GM18519 (cell line): Measurements from ENCODE around the gene PSMB4.
"Not testable (repeated sequence)": the region's sequence is repeated elsewhere in the genome, so short reads cannot be mapped to it uniquely, and the experiment has no call there.

Experiments used
- ATAC-seq: cut with Tn5 transposase; IDR thresholded peaks from one replicate; pipeline ENCODE4 v1.9.1; 2021; ENCODE audit warnings: mild to moderate bottlenecking, moderate library complexity; ENCODE audit not compliant: unreplicated experiment, low FRiP score

The PSMB4 gene

DNA sequence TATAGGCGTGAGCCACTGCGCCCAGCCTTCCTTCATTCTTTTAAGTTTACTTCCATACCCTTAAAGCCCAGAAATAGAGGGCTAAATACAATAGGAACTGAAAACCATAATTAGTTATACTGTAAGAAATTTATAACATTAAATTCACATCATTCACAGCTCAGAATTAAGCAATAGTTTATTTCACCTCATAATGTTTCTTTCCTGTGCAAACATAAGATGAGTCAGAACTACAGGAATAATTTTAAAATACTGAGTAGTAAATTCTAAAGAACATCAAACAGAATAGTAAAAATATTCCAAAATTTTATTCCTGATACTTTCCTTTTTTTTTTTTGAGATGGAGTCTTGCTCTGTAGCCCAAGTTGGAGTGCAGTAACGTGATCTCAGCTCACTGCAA is 35.8 kb downstream of the PSMB4 start:
- ATAC-seq = no peak

DNA sequence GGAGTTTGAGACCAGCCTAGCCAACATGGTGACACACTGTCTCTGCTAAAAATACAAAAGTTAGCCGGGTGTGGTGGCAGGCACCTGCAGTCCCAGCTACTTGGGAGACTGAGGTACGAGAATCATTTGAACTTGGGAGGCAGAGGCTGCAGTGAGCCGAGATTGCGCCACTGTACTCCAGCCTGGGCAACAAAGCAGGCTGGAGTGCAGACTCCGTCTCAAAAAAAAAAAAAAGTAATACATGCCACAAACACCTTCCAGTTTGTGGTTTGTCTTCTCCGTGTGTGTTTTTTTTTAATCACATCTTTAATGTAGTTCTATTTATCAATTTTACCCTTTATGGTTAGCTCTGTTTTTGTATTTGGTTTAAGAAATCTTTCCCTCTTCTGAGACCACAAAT is 37.6 kb downstream of the PSMB4 start:
- no peak for ATAC-seq

GRCh38 chr1:151437396-151437795 is 38.0 kb downstream of the PSMB4 start:
- ATAC-seq = not testable (repeated sequence)

- no peak for ATAC-seq
Observed at GRCh38 chr1:151443846-151444782, 44.7 kb downstream of the PSMB4 start.

- no peak for ATAC-seq
Observed at GRCh38 chr1:151444783-151445177, 45.4 kb downstream of the PSMB4 start.

GRCh38 chr1:151447696-151448095 is 48.3 kb downstream of the PSMB4 start:
- ATAC-seq = no peak
